GM21576 (cell line): ENCODE data around the gene PRKAG2.
"Not testable (repeated sequence)": the region's sequence is repeated elsewhere in the genome, so short reads cannot be mapped to it uniquely, and the experiment has no call there.

ENCODE experiments used
- ATAC-seq: cut with Tn5 transposase; IDR thresholded peaks from one replicate; pipeline ENCODE4 v1.9.1; 2021; ENCODE audit warnings: mild to moderate bottlenecking, moderate library complexity; ENCODE audit not compliant: unreplicated experiment

PRKAG2 gene

GRCh38 chr7:151806204-151806603 lies 70.7 kb downstream of the PRKAG2 start:
- no peak for ATAC-seq

GRCh38 chr7:151805191-151805590 lies 71.7 kb downstream of the PRKAG2 start:
- ATAC-seq, result no peak

- no peak for ATAC-seq
Measured at GRCh38 chr7:151804756-151805155, 72.2 kb downstream of the PRKAG2 start.

- ATAC-seq, result no peak
Measured at GRCh38 chr7:151803841-151804240, 73.1 kb downstream of the PRKAG2 start.

GRCh38 chr7:151802469-151802846 lies 74.5 kb downstream of the PRKAG2 start:
- no peak for ATAC-seq

GRCh38 chr7:151801782-151802468 lies 75.0 kb downstream of the PRKAG2 start:
- no peak for ATAC-seq

GRCh38 chr7:151801291-151801690 lies 75.6 kb downstream of the PRKAG2 start:
- no peak for ATAC-seq

GRCh38 chr7:151800861-151801260 lies 76.1 kb downstream of the PRKAG2 start:
- ATAC-seq, result no peak

- no peak for ATAC-seq
Measured at GRCh38 chr7:151800391-151800790, 76.5 kb downstream of the PRKAG2 start.

GRCh38 chr7:151799506-151799905 lies 77.4 kb downstream of the PRKAG2 start:
- no peak for ATAC-seq

- no peak for ATAC-seq
Measured at GRCh38 chr7:151798851-151799448, 78.0 kb downstream of the PRKAG2 start.

- ATAC-seq, result not testable (repeated sequence)
Measured at GRCh38 chr7:151797667-151798307, 79.1 kb downstream of the PRKAG2 start.

- no peak for ATAC-seq
Measured at GRCh38 chr7:151796871-151797537, 79.9 kb downstream of the PRKAG2 start.

GRCh38 chr7:151796091-151796870 lies 80.6 kb downstream of the PRKAG2 start:
- no peak for ATAC-seq

- peak; percentile 73 for ATAC-seq
Measured at GRCh38 chr7:151795168-151795811, 81.6 kb downstream of the PRKAG2 start.

- no peak for ATAC-seq
Measured at GRCh38 chr7:151794508-151795167, 82.3 kb downstream of the PRKAG2 start.

- no peak for ATAC-seq
Measured at GRCh38 chr7:151793991-151794507, 82.9 kb downstream of the PRKAG2 start.

- ATAC-seq, result no peak
Measured at GRCh38 chr7:151793531-151793951, 83.4 kb downstream of the PRKAG2 start.

- no peak for ATAC-seq
Measured at GRCh38 chr7:151792636-151793035, 84.3 kb downstream of the PRKAG2 start.

GRCh38 chr7:151792086-151792485 lies 84.8 kb downstream of the PRKAG2 start:
- no peak for ATAC-seq
